Measurements from ENCODE around the gene CUZD1.

The CUZD1 gene

DNA sequence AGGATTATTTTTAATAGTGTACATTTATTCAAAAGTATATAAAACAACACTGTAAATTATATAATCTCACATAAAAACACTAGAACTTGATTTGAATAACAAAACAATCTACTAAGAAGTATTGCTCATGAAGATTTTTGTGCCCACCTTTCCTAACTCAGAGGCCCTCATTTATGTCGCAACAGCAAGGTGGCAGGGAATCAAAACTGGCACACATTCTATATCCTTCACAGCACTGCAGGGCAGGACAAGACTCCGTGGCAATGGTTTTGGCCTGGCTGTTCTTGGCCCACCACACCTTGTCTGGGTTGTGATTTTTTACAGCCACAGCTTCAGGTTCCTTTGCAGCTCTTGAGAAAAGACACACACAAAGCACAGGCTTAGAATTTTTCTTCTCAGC is 3.4 kb upstream of the CUZD1 start:
- Histone ChIP-seq H4K20me1 (ENCODE audit: insufficient read depth, low read length) (0 out of 2 replicates have a peak, but pooled peaks cover 2% of the 10 kb centered on the region), H3K4me2 (ENCODE audit: insufficient read depth, low read length) (no peak overlapping the region), H3K9me3 (ENCODE audit: insufficient read depth, low read length, severe bottlenecking) (no peaks in the 10 kb centered on the region), H3K4me1 (ENCODE audit: insufficient read depth, low read length) (peaks cover 31% of the 10 kb centered on the region), H3K27me3 (ENCODE audit: insufficient read depth, low read length, poor library complexity) (no peaks in the 10 kb centered on the region), H3K27ac (ENCODE audit: low read length) (no peak overlapping the region), H3K9ac (ENCODE audit: low read depth, low read length) (no peak overlapping the region), H3K4me3 (ENCODE audit: low read depth in 1 of 2, low read length in 2 of 2) (no peak overlapping the region), H3K36me3 (ENCODE audit: insufficient read depth, low read length) (peaks cover 32% of the 10 kb centered on the region), H2AFZ (ENCODE audit: low read depth, low read length) (no peak overlapping the region), H3K79me2 (ENCODE audit: insufficient read depth, low read length) (no peaks in the 10 kb centered on the region)
- TF ChIP-seq, protein P1, sequence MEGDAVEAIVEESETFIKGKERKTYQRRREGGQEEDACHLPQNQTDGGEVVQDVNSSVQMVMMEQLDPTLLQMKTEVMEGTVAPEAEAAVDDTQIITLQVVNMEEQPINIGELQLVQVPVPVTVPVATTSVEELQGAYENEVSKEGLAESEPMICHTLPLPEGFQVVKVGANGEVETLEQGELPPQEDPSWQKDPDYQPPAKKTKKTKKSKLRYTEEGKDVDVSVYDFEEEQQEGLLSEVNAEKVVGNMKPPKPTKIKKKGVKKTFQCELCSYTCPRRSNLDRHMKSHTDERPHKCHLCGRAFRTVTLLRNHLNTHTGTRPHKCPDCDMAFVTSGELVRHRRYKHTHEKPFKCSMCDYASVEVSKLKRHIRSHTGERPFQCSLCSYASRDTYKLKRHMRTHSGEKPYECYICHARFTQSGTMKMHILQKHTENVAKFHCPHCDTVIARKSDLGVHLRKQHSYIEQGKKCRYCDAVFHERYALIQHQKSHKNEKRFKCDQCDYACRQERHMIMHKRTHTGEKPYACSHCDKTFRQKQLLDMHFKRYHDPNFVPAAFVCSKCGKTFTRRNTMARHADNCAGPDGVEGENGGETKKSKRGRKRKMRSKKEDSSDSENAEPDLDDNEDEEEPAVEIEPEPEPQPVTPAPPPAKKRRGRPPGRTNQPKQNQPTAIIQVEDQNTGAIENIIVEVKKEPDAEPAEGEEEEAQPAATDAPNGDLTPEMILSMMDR (IDR thresholded peaks at IDR 0.05; ENCODE audit: borderline replicate concordance, extremely low read depth, low read length, poor library complexity, severe bottlenecking), result no peak
- TF ChIP-seq EZH2 (IDR thresholded peaks at IDR 0.05; ENCODE audit: borderline replicate concordance, low read depth, low read length, severe bottlenecking), result no peak
- ATAC-seq (ENCODE audit: insufficient read depth, low read depth), result no peak
- DNase-seq, result no peak

DNA sequence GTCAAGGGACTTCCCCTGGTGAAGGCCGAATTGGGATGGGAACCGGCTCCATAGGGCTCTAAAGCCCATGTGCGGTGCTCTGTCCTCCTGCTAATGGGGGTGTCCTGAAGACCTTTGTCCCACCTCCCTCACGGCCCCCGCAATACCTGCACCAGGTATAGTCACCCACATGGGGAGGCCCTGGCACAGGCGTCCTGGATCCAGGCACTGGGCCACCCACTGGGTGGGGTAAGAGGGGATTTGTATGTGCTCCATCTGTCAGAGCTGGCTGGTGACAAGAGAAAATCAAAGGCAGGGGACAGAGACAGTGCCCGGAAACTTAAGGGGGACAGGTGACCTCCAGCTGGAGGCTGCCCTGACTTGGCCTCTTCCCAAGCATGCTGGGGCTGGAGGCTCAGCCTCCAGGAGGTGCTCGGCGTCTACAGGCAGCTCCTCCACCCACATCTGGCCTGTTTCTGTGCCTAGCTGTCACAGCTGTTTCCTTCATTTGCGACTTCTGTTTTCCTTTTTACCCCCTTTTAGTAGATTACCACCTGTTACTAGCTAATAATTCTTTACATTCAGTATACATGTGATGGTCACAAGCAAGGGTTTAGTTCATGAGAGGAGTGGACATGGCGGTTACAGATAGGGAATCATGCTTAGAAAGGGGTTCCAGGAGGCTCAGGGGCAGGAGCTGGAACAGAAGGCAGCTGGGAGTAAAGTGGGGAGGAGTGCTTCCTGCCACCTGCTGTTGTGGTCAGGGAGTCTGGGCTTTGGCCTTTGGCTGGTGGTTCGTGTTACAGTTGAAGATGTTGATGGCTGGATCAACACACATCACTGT is 2.3 kb upstream of the CUZD1 start:
- peak overlapping the region; percentile 62 for H3K27ac ChIP-seq (ENCODE audit: low read length)
- 0 out of 2 replicates have a peak, but pooled peaks cover 2% of the 10 kb centered on the region for H4K20me1 ChIP-seq (ENCODE audit: insufficient read depth, low read length)
- TF ChIP-seq, protein P1 (IDR thresholded peaks at IDR 0.05; ENCODE audit: borderline replicate concordance, extremely low read depth, low read length, poor library complexity, severe bottlenecking), result peak; percentile 21
- TF ChIP-seq EZH2 (IDR thresholded peaks at IDR 0.05; ENCODE audit: borderline replicate concordance, low read depth, low read length, severe bottlenecking), result no peak
- peak overlapping the region; percentile 0; the same call in 1 of the 2 replicates for H3K4me2 ChIP-seq (ENCODE audit: insufficient read depth, low read length)
- H3K4me3 ChIP-seq (ENCODE audit: low read depth in 1 of 2, low read length in 2 of 2), result no peak overlapping the region
- no peak overlapping the region for H3K9ac ChIP-seq (ENCODE audit: low read depth, low read length)
- H3K36me3 ChIP-seq (ENCODE audit: insufficient read depth, low read length), result peaks cover 24% of the 10 kb centered on the region
- H3K79me2 ChIP-seq (ENCODE audit: insufficient read depth, low read length), result no peaks in the 10 kb centered on the region
- ATAC-seq (ENCODE audit: insufficient read depth, low read depth) (peak; percentile 82), DNase-seq (peak; percentile 54)
- H3K27me3 ChIP-seq (ENCODE audit: insufficient read depth, low read length, poor library complexity), result no peaks in the 10 kb centered on the region
- peaks cover 25% of the 10 kb centered on the region for H3K4me1 ChIP-seq (ENCODE audit: insufficient read depth, low read length)
- H2AFZ ChIP-seq (ENCODE audit: low read depth, low read length), result no peak overlapping the region
- no peaks in the 10 kb centered on the region for H3K9me3 ChIP-seq (ENCODE audit: insufficient read depth, low read length, severe bottlenecking)

DNA sequence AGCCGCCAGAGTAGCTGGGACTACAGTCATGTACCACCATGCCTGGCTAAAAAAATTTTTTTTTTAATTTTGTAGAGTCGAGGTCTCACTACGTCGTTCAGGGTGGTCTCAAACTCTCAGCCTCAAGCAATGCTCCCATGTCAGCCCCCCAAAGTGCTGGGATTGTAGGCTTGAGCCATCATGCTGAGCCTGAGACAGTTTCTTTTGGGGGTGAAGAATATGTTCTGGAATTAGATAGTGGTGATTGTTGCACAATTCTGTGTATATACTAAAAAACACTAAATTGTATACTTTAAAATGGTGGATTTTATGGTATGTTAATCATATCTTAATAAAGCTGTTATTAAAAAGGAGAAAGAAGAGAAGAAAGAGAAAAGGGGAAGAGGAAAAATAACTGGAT is 1.5 kb downstream of the CUZD1 start:
- Histone ChIP-seq H2AFZ (ENCODE audit: low read depth, low read length) (no peak overlapping the region), H3K9ac (ENCODE audit: low read depth, low read length) (no peak overlapping the region), H3K27me3 (ENCODE audit: insufficient read depth, low read length, poor library complexity) (no peaks in the 10 kb centered on the region), H3K4me2 (ENCODE audit: insufficient read depth, low read length) (no peak overlapping the region), H3K4me1 (ENCODE audit: insufficient read depth, low read length) (peaks cover 17% of the 10 kb centered on the region), H3K36me3 (ENCODE audit: insufficient read depth, low read length) (peaks cover 14% of the 10 kb centered on the region; the same call in 1 of the 2 replicates), H3K9me3 (ENCODE audit: insufficient read depth, low read length, severe bottlenecking) (no peaks in the 10 kb centered on the region), H4K20me1 (ENCODE audit: insufficient read depth, low read length) (0 out of 2 replicates have a peak, but pooled peaks cover 2% of the 10 kb centered on the region), H3K4me3 (ENCODE audit: low read depth in 1 of 2, low read length in 2 of 2) (no peak overlapping the region), H3K79me2 (ENCODE audit: insufficient read depth, low read length) (no peaks in the 10 kb centered on the region), H3K27ac (ENCODE audit: low read length) (no peak overlapping the region)
- TF ChIP-seq, protein P1 (IDR thresholded peaks at IDR 0.05; ENCODE audit: borderline replicate concordance, extremely low read depth, low read length, poor library complexity, severe bottlenecking), result no peak
- TF ChIP-seq EZH2 (IDR thresholded peaks at IDR 0.05; ENCODE audit: borderline replicate concordance, low read depth, low read length, severe bottlenecking), result no peak
- no peak for DNase-seq
- no peak for ATAC-seq (ENCODE audit: insufficient read depth, low read depth)
